Left ventricle myocardium inferior (tissue), 1 donor: Measurements from ENCODE around the gene PXMP2. TPM values are rescaled to one million over a fixed set of nuclear protein-coding genes. Genes with fewer than 3 reads are reported as not detected.

Experiments used
- DNase-seq: peaks from one replicate; pipeline ENCODE4 v3.0.0-alpha.2; 2020
- H3K27ac ChIP-seq: fragments of 200-600 bp; replicated peaks from 2 replicates; pipeline ENCODE4 v1.8.0; 2021
- H3K27me3 ChIP-seq: fragments of 200-600 bp; 2 replicates; pipeline ENCODE4 v1.8.0; 2021; ENCODE audit warnings: low read depth
- H3K36me3 ChIP-seq: fragments of 200-600 bp; 2 replicates; pipeline ENCODE4 v1.8.0; 2021
- H3K4me1 ChIP-seq: fragments of 200-600 bp; 2 replicates; pipeline ENCODE4 v1.8.0; 2021
- H3K4me3 ChIP-seq: fragments of 200-600 bp; 2 replicates; pipeline ENCODE4 v1.8.0; 2021; ENCODE audit warnings: mild to moderate bottlenecking, moderate library complexity
- H3K9me3 ChIP-seq: fragments of 200-600 bp; replicated peaks from 2 replicates; pipeline ENCODE4 v1.8.0; 2021
- CTCF ChIP-seq: fragments of 200-600 bp; IDR thresholded peaks from 2 replicates; pipeline ENCODE4 v1.8.0; 2021; ENCODE audit warnings: antibody characterized with exemption, mild to moderate bottlenecking, borderline replicate concordance
- intact Hi-C: fragments of 100-400 bp; cut with micrococcal nuclease; formaldehyde crosslinking; loops from one replicate; pipeline ENCODE4 v1.11.0; 2022
- total RNA-seq: library from RNA; stranded (reverse); fragmentation: NEBNext Ultra II Directional; extraction: Animal tissue kit (Norgen Biotek cat#: 25700); gene quantifications from one replicate; pipeline ENCODE4 v1.2.1, GENCODE V29; 2021
- donor health status: DM: no; HTN: yes; CAD: no; lungs with severe emphysema.

Gene PXMP2
- total RNA-seq, 1 donor from 2014 or later = 42.3 TPM

GRCh38 chr12:132669166-132669879, 18.1 kb upstream of the PXMP2 start:
- intact Hi-C loops = no loop called here
- H3K36me3 ChIP-seq = peaks cover 77% of the 10 kb centered on the region

DNA sequence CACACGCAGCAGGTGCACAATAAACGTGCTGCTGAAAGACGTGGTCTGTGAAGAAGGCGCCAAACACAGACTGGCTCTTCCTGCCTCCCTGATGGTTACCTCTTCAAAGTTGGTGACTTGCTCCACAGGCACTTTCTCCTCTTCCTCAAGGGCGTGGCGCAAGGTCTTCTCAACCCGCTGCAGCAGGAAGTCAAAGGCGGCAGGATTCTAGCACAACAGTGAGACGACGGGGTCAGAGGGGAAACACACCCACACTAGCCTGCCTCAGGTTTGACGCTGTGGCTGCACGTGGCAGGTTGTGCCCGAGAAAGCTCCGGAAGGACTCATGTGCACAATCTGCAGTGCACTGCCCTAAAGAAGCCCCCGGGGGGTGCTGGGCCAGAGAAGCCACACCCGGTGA, 15.3 kb upstream of the PXMP2 start:
- Histone ChIP-seq H3K27me3 (no peaks in the 10 kb centered on the region), H3K4me3 (no peak overlapping the region), H3K9me3 (no peaks in the 10 kb centered on the region), H3K27ac (no peak overlapping the region), H3K4me1 (no peaks in the 10 kb centered on the region), H3K36me3 (peaks cover 80% of the 10 kb centered on the region)
- DNase-seq = no peak
- intact Hi-C loops = no loop called here
- TF ChIP-seq CTCF = no peak

More at GRCh38 chr12:132669166-132669879, 18.1 kb upstream of the PXMP2 start:
- no peak for DNase-seq
- no peaks in the 10 kb centered on the region for H3K9me3 ChIP-seq
- no peaks in the 10 kb centered on the region for H3K4me1 ChIP-seq
- H3K27ac ChIP-seq = no peak overlapping the region
- H3K4me3 ChIP-seq = no peak overlapping the region
- H3K27me3 ChIP-seq = no peaks in the 10 kb centered on the region
- no peak for TF ChIP-seq CTCF

DNA sequence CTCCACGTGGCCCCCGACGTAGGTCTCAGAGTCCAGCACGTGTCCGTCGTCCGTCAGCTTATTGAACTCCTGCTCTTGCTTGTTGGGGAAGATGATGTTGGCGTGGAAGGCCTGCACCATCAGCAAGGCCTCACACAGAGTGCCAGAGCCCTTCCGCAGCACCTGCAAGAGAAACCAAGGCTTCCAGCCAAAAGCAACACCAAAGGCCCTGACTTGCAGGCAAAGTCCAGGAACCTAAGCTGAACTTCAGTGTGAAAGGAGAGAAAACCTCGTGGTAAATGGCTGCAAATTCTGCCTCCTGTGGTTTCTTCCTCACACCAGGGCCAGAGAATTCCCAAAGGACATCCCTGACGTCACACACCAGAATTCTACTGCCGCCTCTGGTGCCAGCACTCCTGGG, 14.7 kb upstream of the PXMP2 start:
- H3K4me1 ChIP-seq = no peaks in the 10 kb centered on the region
- no peaks in the 10 kb centered on the region for H3K9me3 ChIP-seq
- peaks cover 80% of the 10 kb centered on the region for H3K36me3 ChIP-seq
- no peak for TF ChIP-seq CTCF
- no peaks in the 10 kb centered on the region for H3K27me3 ChIP-seq
- DNase-seq = no peak
- H3K4me3 ChIP-seq = no peak overlapping the region
- no peak overlapping the region for H3K27ac ChIP-seq
- intact Hi-C loops = no loop called here

GRCh38 chr12:132673288-132674179, 13.9 kb upstream of the PXMP2 start:
- DNase-seq = no peak
- Histone ChIP-seq H3K4me3 (no peak overlapping the region), H3K36me3 (peaks cover 80% of the 10 kb centered on the region), H3K27me3 (no peaks in the 10 kb centered on the region), H3K27ac (no peak overlapping the region), H3K9me3 (no peaks in the 10 kb centered on the region), H3K4me1 (no peaks in the 10 kb centered on the region)
- no peak for TF ChIP-seq CTCF
- intact Hi-C loops = no loop called here

GRCh38 chr12:132674561-132674960, 12.8 kb upstream of the PXMP2 start:
- TF ChIP-seq CTCF = no peak
- Histone ChIP-seq H3K27me3 (no peaks in the 10 kb centered on the region), H3K9me3 (no peaks in the 10 kb centered on the region), H3K4me3 (no peak overlapping the region), H3K4me1 (no peaks in the 10 kb centered on the region), H3K27ac (no peak overlapping the region), H3K36me3 (peaks cover 71% of the 10 kb centered on the region)
- no peak for DNase-seq
- intact Hi-C loops = no loop called here
